ENCODE data around the gene C2CD2. TPM values are rescaled to one million over a fixed set of nuclear protein-coding genes. Genes with fewer than 3 reads are reported as not detected.

Gene C2CD2
- total RNA-seq, 4 donors from 2014 or later = 3.0 to 15.7 (median 7.4) TPM

GRCh38 chr21:41913230-41913629 is 40.6 kb downstream of the C2CD2 start:
- no peak overlapping the region for H3K4me3 ChIP-seq
- no peaks in the 10 kb centered on the region for H3K9me3 ChIP-seq
- no peak for DNase-seq
- H3K4me1 ChIP-seq = no peaks in the 10 kb centered on the region
- TF ChIP-seq CTCF (IDR thresholded peaks at IDR 0.05) (no peak), POLR2AphosphoS5 (IDR thresholded peaks at IDR 0.05) (no peak), EP300 (IDR thresholded peaks at IDR 0.05; ENCODE audit: low read depth) (no peak), POLR2A (IDR thresholded peaks at IDR 0.05) (no peak)
- in situ Hi-C loops (cut with MboI; ENCODE audit: low pct_ligation_motif_present in 1 of 4, low pct_unique_long_range_greater_than_20kb in 1 of 4, low sequenced_read_pairs in 3 of 4) (loop anchor here in 1 of 4 donors (25.0 kb wide), 1 partner anchor 101 kb away; no protein-coding TSS in a partner anchor), intact Hi-C loops (cut with DNase I; ENCODE audit: low total_unique reads) (no loop called here)
- H3K27ac ChIP-seq = no peak overlapping the region
- no peaks in the 10 kb centered on the region for H3K27me3 ChIP-seq
- WGBS, 2 donors (ENCODE audit: low coverage in 1 of 2) = 97% methylated on average over 9 of the region's 9 CpGs; no CpG with 5 or more reads in 1 of the 2 donors
- H3K36me3 ChIP-seq = peaks cover 0 to 27% (median 0%) of the 10 kb centered on the region in 4 donors

GRCh38 chr21:41908829-41909228 is 45.0 kb downstream of the C2CD2 start:
- TF ChIP-seq CTCF (IDR thresholded peaks at IDR 0.05) (no peak), POLR2A (IDR thresholded peaks at IDR 0.05) (no peak), EP300 (IDR thresholded peaks at IDR 0.05; ENCODE audit: low read depth) (no peak), POLR2AphosphoS5 (IDR thresholded peaks at IDR 0.05) (no peak)
- intact Hi-C loops (cut with DNase I; ENCODE audit: low total_unique reads) = no loop called here
- in situ Hi-C loops (cut with MboI; ENCODE audit: low pct_ligation_motif_present in 1 of 4, low pct_unique_long_range_greater_than_20kb in 1 of 4, low sequenced_read_pairs in 3 of 4) = loop anchor here in 1 of 4 donors (25.0 kb wide), 1 partner anchor 97 kb away; no protein-coding TSS in a partner anchor
- WGBS, 2 donors (ENCODE audit: low coverage in 1 of 2) = 49 to 51% methylated on average over 3 of the region's 3 CpGs
- no peak for DNase-seq
- H3K27ac ChIP-seq = no peak overlapping the region
- H3K27me3 ChIP-seq = no peaks in the 10 kb centered on the region
- no peaks in the 10 kb centered on the region for H3K4me1 ChIP-seq
- H3K4me3 ChIP-seq = no peak overlapping the region
- H3K36me3 ChIP-seq = peaks cover 0 to 23% (median 0%) of the 10 kb centered on the region in 4 donors
- no peaks in the 10 kb centered on the region for H3K9me3 ChIP-seq

GRCh38 chr21:41907496-41908258 is 46.1 kb downstream of the C2CD2 start:
- 89 to 93% methylated on average over 17 to 35 of the region's 36 CpGs for WGBS, 2 donors (ENCODE audit: low coverage in 1 of 2)
- in situ Hi-C loops (cut with MboI; ENCODE audit: low pct_ligation_motif_present in 1 of 4, low pct_unique_long_range_greater_than_20kb in 1 of 4, low sequenced_read_pairs in 3 of 4) = loop anchor here in 1 of 4 donors (25.0 kb wide), 1 partner anchor 95 kb away; no protein-coding TSS in a partner anchor
- intact Hi-C loops (cut with DNase I; ENCODE audit: low total_unique reads) = no loop called here
- TF ChIP-seq EP300 (IDR thresholded peaks at IDR 0.05; ENCODE audit: low read depth) (no peak), CTCF (IDR thresholded peaks at IDR 0.05) (no peak), POLR2AphosphoS5 (IDR thresholded peaks at IDR 0.05) (no peak), POLR2A (IDR thresholded peaks at IDR 0.05) (no peak)
- Histone ChIP-seq H3K4me3 (no peak overlapping the region), H3K27me3 (no peaks in the 10 kb centered on the region), H3K36me3 (peaks cover 0 to 21% (median 0%) of the 10 kb centered on the region in 4 donors), H3K4me1 (no peaks in the 10 kb centered on the region), H3K9me3 (no peaks in the 10 kb centered on the region), H3K27ac (no peak overlapping the region)
- DNase-seq = no peak

DNA sequence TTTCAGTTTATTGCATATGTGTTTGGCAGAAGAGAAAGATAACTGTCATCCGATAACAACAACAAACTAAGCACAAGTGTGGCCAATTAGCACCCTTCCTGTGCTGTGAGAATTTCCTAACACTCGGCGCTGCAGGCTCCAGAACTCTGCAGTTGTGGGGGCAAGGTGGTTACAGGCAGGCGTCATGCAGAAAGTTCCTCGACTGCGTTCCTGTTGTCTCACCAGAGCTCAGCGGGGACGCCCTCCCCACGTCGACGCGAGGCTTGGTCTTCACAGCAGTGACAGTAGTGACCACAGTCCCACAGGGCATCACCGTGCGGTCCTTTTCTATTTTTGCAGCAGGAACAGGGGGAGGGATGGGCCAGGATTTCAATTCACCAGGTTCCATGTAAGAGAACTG is 47.0 kb downstream of the C2CD2 start:
- DNase-seq = no peak
- H3K9me3 ChIP-seq = no peaks in the 10 kb centered on the region
- TF ChIP-seq POLR2AphosphoS5 (IDR thresholded peaks at IDR 0.05) = no peak
- no peak for TF ChIP-seq POLR2A (IDR thresholded peaks at IDR 0.05)
- TF ChIP-seq EP300 (IDR thresholded peaks at IDR 0.05; ENCODE audit: low read depth) = no peak
- TF ChIP-seq CTCF (IDR thresholded peaks at IDR 0.05) = no peak
- H3K4me1 ChIP-seq = no peaks in the 10 kb centered on the region
- no peaks in the 10 kb centered on the region for H3K27me3 ChIP-seq
- WGBS, 2 donors (ENCODE audit: low coverage in 1 of 2) = 90% methylated on average over 14 of the region's 14 CpGs; no CpG with 5 or more reads in 1 of the 2 donors
- intact Hi-C loops (cut with DNase I; ENCODE audit: low total_unique reads) (no loop called here), in situ Hi-C loops (cut with MboI; ENCODE audit: low pct_ligation_motif_present in 1 of 4, low pct_unique_long_range_greater_than_20kb in 1 of 4, low sequenced_read_pairs in 3 of 4) (loop anchor here in 1 of 4 donors (25.0 kb wide), 1 partner anchor 94 kb away; no protein-coding TSS in a partner anchor)
- H3K27ac ChIP-seq = no peak overlapping the region
- H3K4me3 ChIP-seq = no peak overlapping the region
- peaks cover 0 to 21% (median 0%) of the 10 kb centered on the region in 4 donors for H3K36me3 ChIP-seq

Measured in transverse colon (tissue), 4 donors.